ENCODE measurements around the gene GLI3. TPM values are rescaled to one million over a fixed set of nuclear protein-coding genes. Genes with fewer than 3 reads are reported as not detected.
A peak's percentile ranks its signal among the peaks of the same experiment; 100 is the strongest.

GLI3 gene
- total and polyA plus RNA-seq, 11 donors: 0.50 to 14.4 (median 5.7) TPM

DNA sequence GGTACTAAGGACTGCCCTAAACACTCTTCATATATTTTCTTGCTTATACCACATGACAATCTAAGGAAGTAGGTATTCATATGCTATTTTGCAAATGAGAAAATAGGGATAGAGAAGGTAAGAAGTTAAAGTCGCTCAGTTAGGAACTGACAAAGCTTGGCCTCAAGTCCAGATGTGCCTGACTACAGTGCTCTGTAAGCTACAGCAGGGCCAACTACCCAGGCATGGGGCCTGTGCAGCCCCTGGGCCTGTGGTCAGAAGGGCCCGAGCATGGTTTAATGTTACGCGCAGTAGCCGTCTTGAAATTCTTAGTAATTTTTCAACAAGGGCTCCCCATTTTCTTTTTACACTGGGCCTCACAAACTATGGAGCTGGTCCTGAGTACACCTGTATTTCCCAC is 146.2 kb downstream of the GLI3 start:
- intact Hi-C loops (cut with DNase I): loop anchor here in 1 of 10 donors (10.0 kb wide), 1 partner anchor 106 kb away; no protein-coding TSS in a partner anchor
- Histone ChIP-seq H3K4me1 (peaks cover 0 to 3% (median 0%) of the 10 kb centered on the region in 12 donors), H3K27ac (peak overlapping the region in 1 of 12 donors; percentile 65), H3K4me3 (no peak overlapping the region), H3K36me3 (no peaks in the 10 kb centered on the region), H3K27me3 (no peaks in the 10 kb centered on the region), H3K9me3 (no peaks in the 10 kb centered on the region)
- TF ChIP-seq POLR2A (IDR thresholded peaks at IDR 0.05): no peak
- TF ChIP-seq, protein P1, sequence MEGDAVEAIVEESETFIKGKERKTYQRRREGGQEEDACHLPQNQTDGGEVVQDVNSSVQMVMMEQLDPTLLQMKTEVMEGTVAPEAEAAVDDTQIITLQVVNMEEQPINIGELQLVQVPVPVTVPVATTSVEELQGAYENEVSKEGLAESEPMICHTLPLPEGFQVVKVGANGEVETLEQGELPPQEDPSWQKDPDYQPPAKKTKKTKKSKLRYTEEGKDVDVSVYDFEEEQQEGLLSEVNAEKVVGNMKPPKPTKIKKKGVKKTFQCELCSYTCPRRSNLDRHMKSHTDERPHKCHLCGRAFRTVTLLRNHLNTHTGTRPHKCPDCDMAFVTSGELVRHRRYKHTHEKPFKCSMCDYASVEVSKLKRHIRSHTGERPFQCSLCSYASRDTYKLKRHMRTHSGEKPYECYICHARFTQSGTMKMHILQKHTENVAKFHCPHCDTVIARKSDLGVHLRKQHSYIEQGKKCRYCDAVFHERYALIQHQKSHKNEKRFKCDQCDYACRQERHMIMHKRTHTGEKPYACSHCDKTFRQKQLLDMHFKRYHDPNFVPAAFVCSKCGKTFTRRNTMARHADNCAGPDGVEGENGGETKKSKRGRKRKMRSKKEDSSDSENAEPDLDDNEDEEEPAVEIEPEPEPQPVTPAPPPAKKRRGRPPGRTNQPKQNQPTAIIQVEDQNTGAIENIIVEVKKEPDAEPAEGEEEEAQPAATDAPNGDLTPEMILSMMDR (IDR thresholded peaks at IDR 0.05): no peak
- ATAC-seq (no peak), DNase-seq (no peak)
- 88 to 99% (median 98%) methylated on average over 5 of the region's 5 CpGs for WGBS, 4 donors

DNA sequence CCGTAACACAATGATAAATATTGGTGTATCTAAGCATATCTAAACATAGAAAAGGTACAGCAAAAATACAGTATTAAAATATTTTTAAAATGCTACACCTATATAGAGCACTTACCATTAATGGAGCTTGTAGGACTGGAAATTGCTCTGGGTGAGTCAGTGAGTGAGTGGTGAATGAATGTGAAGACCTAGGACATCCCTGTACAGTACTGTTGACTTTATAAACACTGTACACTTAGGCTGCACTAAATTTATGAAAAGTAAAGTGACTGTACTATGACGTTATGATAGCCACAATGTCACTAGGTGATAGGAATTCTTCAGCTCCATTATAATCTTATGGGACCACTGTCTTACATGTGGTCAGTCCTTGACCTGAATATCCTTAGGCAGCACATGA is 147.0 kb downstream of the GLI3 start:
- DNase-seq (no peak), ATAC-seq (no peak)
- 95 to 97% (median 96%) methylated on average over 2 of the region's 2 CpGs for WGBS, 4 donors
- no peaks in the 10 kb centered on the region for H3K27me3 ChIP-seq
- H3K4me3 ChIP-seq: no peak overlapping the region
- peak overlapping the region in 1 of 12 donors; percentile 65 for H3K27ac ChIP-seq
- no peaks in the 10 kb centered on the region for H3K36me3 ChIP-seq
- no peaks in the 10 kb centered on the region for H3K9me3 ChIP-seq
- intact Hi-C loops (cut with DNase I): loop anchor here in 1 of 10 donors (10.0 kb wide), 1 partner anchor 105 kb away; no protein-coding TSS in a partner anchor
- TF ChIP-seq, protein P1 (IDR thresholded peaks at IDR 0.05): no peak
- no peak for TF ChIP-seq POLR2A (IDR thresholded peaks at IDR 0.05)
- H3K4me1 ChIP-seq: no peaks in the 10 kb centered on the region

DNA sequence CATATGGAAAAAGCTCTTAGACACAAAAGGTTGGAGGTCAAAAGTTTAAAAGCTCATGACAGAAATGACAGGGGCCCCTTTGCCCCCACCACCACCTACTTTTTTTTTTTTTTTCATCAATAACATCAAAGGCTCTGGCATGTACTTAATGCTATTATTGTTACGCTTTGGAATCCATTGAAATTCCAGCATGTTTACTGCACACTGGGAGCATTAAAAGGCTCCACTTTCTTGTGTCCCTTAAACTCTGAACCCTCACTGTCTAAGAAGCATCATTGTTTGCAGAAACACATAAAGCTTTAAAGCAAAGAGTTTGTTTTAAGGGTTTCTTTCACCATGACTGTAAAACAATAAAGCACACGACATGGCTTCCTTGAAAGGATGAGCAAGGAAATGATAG is 149.4 kb downstream of the GLI3 start:
- no peaks in the 10 kb centered on the region for H3K4me1 ChIP-seq
- intact Hi-C loops (cut with DNase I): no loop called here
- H3K27me3 ChIP-seq: no peaks in the 10 kb centered on the region

DNA sequence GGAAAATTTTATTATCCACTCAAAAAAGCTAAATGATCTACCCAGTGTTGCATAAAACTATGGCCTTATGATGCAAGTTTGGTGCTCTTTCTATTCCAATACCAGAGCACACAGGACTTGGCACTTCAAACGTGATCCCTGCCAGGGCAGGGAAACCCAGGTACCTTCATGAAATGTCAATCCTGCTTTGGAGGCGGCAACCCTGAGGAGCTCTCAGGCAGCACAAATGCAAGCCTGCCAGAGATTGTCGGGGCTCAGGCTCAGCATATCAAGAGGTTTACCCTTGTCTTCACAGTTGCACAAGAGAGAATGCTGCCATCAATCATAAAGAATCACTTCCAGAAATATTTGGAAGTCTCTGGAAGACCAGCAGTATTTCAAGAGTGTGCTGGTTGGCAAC is 151.5 kb downstream of the GLI3 start:
- WGBS, 4 donors: 63 to 74% (median 65%) methylated on average over 3 of the region's 3 CpGs
- no peak for DNase-seq
- H3K4me3 ChIP-seq: no peak overlapping the region
- H3K9me3 ChIP-seq: no peaks in the 10 kb centered on the region
- no peak overlapping the region for H3K27ac ChIP-seq
- no peaks in the 10 kb centered on the region for H3K27me3 ChIP-seq
- H3K4me1 ChIP-seq: no peaks in the 10 kb centered on the region
- intact Hi-C loops (cut with DNase I): no loop called here
- TF ChIP-seq, protein P1 (IDR thresholded peaks at IDR 0.05): no peak
- no peak for TF ChIP-seq POLR2A (IDR thresholded peaks at IDR 0.05)
- ATAC-seq: no peak
- no peaks in the 10 kb centered on the region for H3K36me3 ChIP-seq

More for the DNA sequence above, 149.4 kb downstream of the GLI3 start:
- H3K9me3 ChIP-seq: no peaks in the 10 kb centered on the region
- H3K4me3 ChIP-seq: no peak overlapping the region
- DNase-seq (no peak), ATAC-seq (no peak)
- TF ChIP-seq, protein P1 (IDR thresholded peaks at IDR 0.05): no peak
- no peak for TF ChIP-seq POLR2A (IDR thresholded peaks at IDR 0.05)
- 90 to 97% (median 92%) methylated on average over 2 of the region's 2 CpGs for WGBS, 4 donors
- no peak overlapping the region for H3K27ac ChIP-seq
- no peaks in the 10 kb centered on the region for H3K36me3 ChIP-seq

All from heart left ventricle (tissue), 16 donors.